K562 (cell line): ENCODE results near the gene CDYL. TPM values are rescaled to one million over a fixed set of nuclear protein-coding genes. Genes with fewer than 3 reads are reported as not detected.

Experiments
- ATAC-seq: fragments of 200-7000 bp; cut with Tn5 transposase; 3 replicates; pipeline ENCODE4 v1.9.1; 2020; ENCODE audit warnings: moderate library complexity
- BruUV-seq: library from RNA; stranded (reverse); fragments of 400-500 nt; replicated peaks from 2 replicates; lab custom pipeline; 2021; lab: Mats Ljungman, UMichigan
- CTCF ChIA-PET: fragments of 300-600 bp; formaldehyde crosslinking; extraction: SDS; loops from one replicate; lab custom pipeline; 2021; ENCODE audit warnings: low intra/inter-chr PET ratio; lab: Yijun Ruan, JAX
- POLR2A ChIA-PET: fragments of 300-600, 350-650 bp; sonication (Branson Sonifier 250); formaldehyde crosslinking; extraction: SDS; loops from one replicate; lab custom pipeline; 2021; ENCODE audit warnings: antibody characterized with exemption, inconsistent platforms; lab: Yijun Ruan, JAX
- DNase-seq, 4 experiments: peaks; one replicate each; pipeline versions ENCODE4 v3.0.0 to v3.0.0-alpha.2; 2011 to 2018; ENCODE audit warnings: low spot score in 3 of 4, mixed read lengths in 3 of 4; ENCODE audit errors: extremely low read depth in 1 of 4
- FAIRE-seq: peaks from 2 replicates; lab custom pipeline; 2011; peaks lifted over from hg19 to GRCh38; lab: Jason Lieb, UNC
- H2AFZ ChIP-seq: 2 replicates; pipeline ENCODE4 v1.6.0; 2011; ENCODE audit warnings: low read depth, low read length, control low read depth, inconsistent platforms
- H3K27ac ChIP-seq: fragments of 200-600 bp; 3 replicates; pipeline ENCODE4 v1.8.0; 2011; ENCODE audit warnings: low read depth, mild to moderate bottlenecking, control low read depth, inconsistent platforms, low read length, moderate library complexity, mixed read lengths; ENCODE audit errors: extremely low read depth
- H3K27me3 ChIP-seq, 2 experiments: fragments of 300-600 bp in 1 of 2; 2 replicates in 1 of 2; 3 replicates in 1 of 2; pipeline versions ENCODE4 v1.6.0 to v1.8.0; 2011; ENCODE audit warnings: inconsistent platforms in 2 of 2, low read length in 2 of 2, mild to moderate bottlenecking in 1 of 2, mixed read lengths in 1 of 2, moderate library complexity in 1 of 2; ENCODE audit not compliant: control insufficient read depth in 2 of 2, insufficient read depth in 2 of 2
- H3K36me3 ChIP-seq: fragments of 300-600 bp; 3 replicates; pipeline ENCODE4 v1.8.0; 2011; ENCODE audit warnings: mild to moderate bottlenecking, low read length, inconsistent platforms; ENCODE audit not compliant: control insufficient read depth, insufficient read depth
- H3K4me1 ChIP-seq, 2 experiments: fragments of 200-600 bp in 1 of 2; replicated peaks in 1 of 2; 2 replicates in 1 of 2; 3 replicates in 1 of 2; pipeline versions ENCODE4 v1.5.1 to v1.8.0; 2011; ENCODE audit warnings: inconsistent platforms in 2 of 2, low read length in 2 of 2, mild to moderate bottlenecking in 1 of 2, mixed read lengths in 1 of 2, moderate library complexity in 1 of 2; ENCODE audit not compliant: control insufficient read depth in 2 of 2, insufficient read depth in 2 of 2
- H3K4me2 ChIP-seq: 2 replicates; pipeline ENCODE4 v1.6.1; 2011; ENCODE audit warnings: low read length, control low read depth, inconsistent platforms, mixed read lengths; ENCODE audit not compliant: insufficient read depth
- H3K4me3 ChIP-seq: fragments of 200-600 bp; sonication (generic), shearing (Covaris generic); 2 replicates; pipeline ENCODE4 v1.5.1; 2016; ENCODE audit warnings: control low read depth, inconsistent platforms
- H3K79me2 ChIP-seq: fragments of 200-600 bp; 3 replicates; pipeline ENCODE4 v1.8.0; 2011; ENCODE audit warnings: low read length, inconsistent platforms; ENCODE audit not compliant: control insufficient read depth, insufficient read depth
- H3K9ac ChIP-seq, 2 experiments: 2 replicates each; pipeline versions ENCODE4 v1.6.0 to v1.6.1; 2011; ENCODE audit warnings: low read depth in 2 of 2, low read length in 2 of 2, control low read depth in 1 of 2, inconsistent platforms in 1 of 2, mild to moderate bottlenecking in 1 of 2, mixed read lengths in 1 of 2; ENCODE audit not compliant: insufficient read depth in 1 of 2
- H3K9me1 ChIP-seq: one replicate; pipeline ENCODE4 v1.6.0; 2011; ENCODE audit warnings: inconsistent platforms, mild to moderate bottlenecking, low read length, moderate library complexity; ENCODE audit not compliant: control insufficient read depth, insufficient read depth
- H3K9me3 ChIP-seq: replicated peaks from 2 replicates; pipeline ENCODE4 v1.5.1; 2011; ENCODE audit warnings: low read depth, low read length, inconsistent platforms; ENCODE audit not compliant: control insufficient read depth, insufficient read depth
- H4K20me1 ChIP-seq: replicated peaks from 2 replicates; pipeline ENCODE4 v1.6.1; 2011; ENCODE audit warnings: low read length, inconsistent platforms, mixed read lengths; ENCODE audit not compliant: control insufficient read depth, insufficient read depth
- CHD2 ChIP-seq: IDR thresholded peaks from 2 replicates; pipeline ENCODE4 v1.6.1; 2011; ENCODE audit warnings: low read depth, low read length
- ERF ChIP-seq: fragments of 450-650 bp; formaldehyde crosslinking; IDR thresholded peaks from 2 replicates; pipeline ENCODE4 v1.4.0; 2020; ENCODE audit warnings: mild to moderate bottlenecking, mixed read lengths
- JUNB ChIP-seq: fragments of 450-650 bp; formaldehyde crosslinking; conservative IDR thresholded peaks from 2 replicates; pipeline ENCODE4 v1.4.0; 2020; ENCODE audit warnings: mild to moderate bottlenecking
- MYNN ChIP-seq, 2 experiments: sonication (generic); formaldehyde crosslinking in 1 of 2; IDR thresholded peaks; 2 replicates each; pipeline versions ENCODE4 v1.5.0 to v1.6.1; 2016 to 2020; ENCODE audit warnings: antibody characterized with exemption in 1 of 2, missing genetic modification reagents in 1 of 2
- TSC22D4 ChIP-seq: fragments of 450-650 bp; IDR thresholded peaks from 2 replicates; pipeline ENCODE4 v1.6.1; 2016; ENCODE audit warnings: missing genetic modification characterization, missing biosample characterization, control low read depth
- WGBS: fragments of 100-300 bp; shearing (Covaris generic); methylation state at CpG from one replicate; pipeline ENCODE4 v1.1.6; 2016; ENCODE audit warnings: low coverage, mixed read lengths; ENCODE audit not compliant: insufficient coverage; ENCODE audit errors: missing lambda C conversion rate; 5-methylcytosine and 5-hydroxymethylcytosine counted together
- in situ Hi-C: fragments of 300-500 bp; cut with MboI; formaldehyde crosslinking; loops from 4 replicates; pipeline ENCODE4 v1.15.0; 2018; ENCODE audit warnings: inconsistent platforms, mixed read lengths
- intact Hi-C: fragments of 100-400 bp; cut with micrococcal nuclease; formaldehyde crosslinking; loops from 2 replicates; pipeline ENCODE4 v1.14.2; 2022
- polyA plus RNA-seq, 8 experiments: library from polyadenylated mRNA; depleted of rRNA in 4 of 8; stranded (reverse) in 5 of 8; unstranded in 3 of 8; fragments of >200 nt; fragmentation: Nextera tagmentation in 2 of 8; fragmentation: Illumina TruSeq in 1 of 8; extraction: Ambion mirVana in 2 of 8; extraction: Trizol in 1 of 8; gene quantifications; 2 replicates each; pipeline versions ENCODE4 v1.2.1 to v1.2.3, GENCODE V29; 2011 to 2014; ENCODE audit warnings: inconsistent platforms in 1 of 8, missing spikeins in 1 of 8
- total RNA-seq, 7 experiments: library from RNA; depleted of rRNA in 6 of 7; stranded (reverse); fragments of >200 nt in 6 of 7; fragmentation: Illumina TruSeq in 2 of 7; extraction: Trizol in 2 of 7; gene quantifications; 2 replicates each; pipeline versions ENCODE4 v1.2.1 to v1.2.3, GENCODE V29; 2011 to 2021; ENCODE audit warnings: low replicate concordance in 1 of 7
- TF ChIP-seq, protein P1 (sequence below): fragments of 250-450 bp; sonication (Bioruptor Pico); IDR thresholded peaks from 2 replicates; pipeline ENCODE4 v1.5.0; 2021; ENCODE audit warnings: mild to moderate bottlenecking, borderline replicate concordance

CDYL gene
- total and polyA plus RNA-seq, 9 of the 15 experiments (the other 6 are each of a cell fraction or from before 2014, with no cell fraction given), result 8.1 to 45.8 (median 40.8) TPM

DNA sequence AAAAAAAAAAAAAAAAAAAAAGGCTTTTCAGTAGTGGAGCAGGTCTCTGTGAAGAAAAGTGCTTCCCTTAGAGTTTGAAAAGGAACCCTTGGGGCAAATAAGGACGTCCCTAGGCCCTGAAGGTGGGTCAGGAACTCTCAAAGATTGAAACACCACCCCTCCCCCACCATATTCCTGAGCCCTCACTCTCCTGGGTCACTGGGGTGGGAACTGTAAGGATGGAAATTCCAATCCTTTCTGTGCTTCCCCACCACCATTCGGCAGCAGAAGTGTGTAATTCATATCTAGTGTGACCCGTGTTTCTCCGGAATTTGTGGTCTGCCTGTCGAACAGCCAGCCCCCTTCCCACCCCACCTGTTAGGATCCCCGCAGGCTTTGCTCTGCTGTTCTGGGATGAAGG lies 12.3 kb downstream of the CDYL start:
- no peak for ATAC-seq
- in situ Hi-C loops, result no loop called here
- no peak for TF ChIP-seq CHD2
- no peak for TF ChIP-seq MYNN (IDR thresholded peaks at IDR 0.05)
- TF ChIP-seq MYNN (CRISPR knock-in tag; IDR thresholded peaks at IDR 0.05), result no peak
- TF ChIP-seq ERF (CRISPR knock-in tag), result no peak
- TF ChIP-seq JUNB (CRISPR knock-in tag), result no peak
- TF ChIP-seq, protein P1, sequence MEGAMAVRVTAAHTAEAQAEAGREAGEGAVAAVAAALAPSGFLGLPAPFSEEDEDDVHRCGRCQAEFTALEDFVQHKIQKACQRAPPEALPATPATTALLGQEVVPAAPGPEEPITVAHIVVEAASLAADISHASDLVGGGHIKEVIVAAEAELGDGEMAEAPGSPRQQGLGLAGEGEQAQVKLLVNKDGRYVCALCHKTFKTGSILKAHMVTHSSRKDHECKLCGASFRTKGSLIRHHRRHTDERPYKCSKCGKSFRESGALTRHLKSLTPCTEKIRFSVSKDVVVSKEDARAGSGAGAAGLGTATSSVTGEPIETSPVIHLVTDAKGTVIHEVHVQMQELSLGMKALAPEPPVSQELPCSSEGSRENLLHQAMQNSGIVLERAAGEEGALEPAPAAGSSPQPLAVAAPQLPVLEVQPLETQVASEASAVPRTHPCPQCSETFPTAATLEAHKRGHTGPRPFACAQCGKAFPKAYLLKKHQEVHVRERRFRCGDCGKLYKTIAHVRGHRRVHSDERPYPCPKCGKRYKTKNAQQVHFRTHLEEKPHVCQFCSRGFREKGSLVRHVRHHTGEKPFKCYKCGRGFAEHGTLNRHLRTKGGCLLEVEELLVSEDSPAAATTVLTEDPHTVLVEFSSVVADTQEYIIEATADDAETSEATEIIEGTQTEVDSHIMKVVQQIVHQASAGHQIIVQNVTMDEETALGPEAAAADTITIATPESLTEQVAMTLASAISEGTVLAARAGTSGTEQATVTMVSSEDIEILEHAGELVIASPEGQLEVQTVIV (CRISPR knock-in tag), result no peak
- no peak for TF ChIP-seq TSC22D4
- TF ChIP-seq, all 486 proteins: peak for 0
- FAIRE-seq (no peak), DNase-seq (no peak)
- peaks cover 47% of the 10 kb centered on the region for H4K20me1 ChIP-seq
- no peak overlapping the region for H3K4me2 ChIP-seq
- H3K36me3 ChIP-seq, result no peaks in the 10 kb centered on the region
- ChIA-PET POLR2A (interaction anchor here (1.1 to 2.7 kb wide), 4 partner anchors 9 to 23 kb away, joined by 4 to 12 read pairs (median 6); partner anchors contain the start of gene CDYL), CTCF (no interaction called here)
- H3K27me3 ChIP-seq, result no peaks in the 10 kb centered on the region
- WGBS, result 73% methylated on average over 6 of the region's 6 CpGs
- H3K9me3 ChIP-seq, result peaks cover 3% of the 10 kb centered on the region; the same call in 1 of the 2 replicates
- H3K79me2 ChIP-seq, result peaks cover 95% of the 10 kb centered on the region
- H3K9ac ChIP-seq, result no peak overlapping the region
- BruUV-seq, result no TSS peak
- peaks cover 8% of the 10 kb centered on the region for H3K9me1 ChIP-seq
- H2AFZ ChIP-seq, result no peak overlapping the region
- H3K4me1 ChIP-seq, result peaks cover 4 to 12% of the 10 kb centered on the region in 2 experiments; a peak in 4 of 5 replicates
- H3K27ac ChIP-seq, result no peak overlapping the region
- H3K4me3 ChIP-seq, result no peak overlapping the region
- intact Hi-C loops, result loop anchor here (10.0 kb wide), 1 partner anchor 146 kb away; no protein-coding TSS in a partner anchor
